Upper lobe of right lung (tissue), 1 donor: Measurements from ENCODE around the gene CDH4. TPM values are rescaled to one million over a fixed set of nuclear protein-coding genes. Genes with fewer than 3 reads are reported as not detected.

Source experiments
- ATAC-seq: fragments of 200-7000 bp; cut with Tn5 transposase; one replicate; pipeline ENCODE4 v1.9.1; 2020; ENCODE audit warnings: mild to moderate bottlenecking, moderate library complexity
- DNase-seq: peaks from one replicate; pipeline ENCODE4 v3.0.0-alpha.2; 2020
- H3K27ac ChIP-seq: fragments of 200-600 bp; one replicate; pipeline ENCODE4 v1.8.0; 2022
- H3K27me3 ChIP-seq: fragments of 200-600 bp; one replicate; pipeline ENCODE4 v1.8.0; 2022; ENCODE audit warnings: mild to moderate bottlenecking
- H3K36me3 ChIP-seq: fragments of 200-600 bp; one replicate; pipeline ENCODE4 v1.8.0; 2022
- H3K4me1 ChIP-seq: fragments of 200-600 bp; one replicate; pipeline ENCODE4 v1.8.0; 2022
- H3K4me3 ChIP-seq: fragments of 200-600 bp; one replicate; pipeline ENCODE4 v1.8.0; 2022; ENCODE audit warnings: mild to moderate bottlenecking
- H3K9me3 ChIP-seq: fragments of 200-600 bp; one replicate; pipeline ENCODE4 v1.8.0; 2022
- CTCF ChIP-seq: fragments of 200-600 bp; IDR thresholded peaks from one replicate; pipeline ENCODE4 v1.8.0; 2022; ENCODE audit warnings: antibody characterized with exemption
- intact Hi-C: fragments of 100-400 bp; cut with DNase I; formaldehyde crosslinking; loops from one replicate; pipeline ENCODE4 v1.11.0; 2022
- total RNA-seq: library from RNA; stranded (reverse); fragmentation: NEBNext Ultra II Directional; extraction: Animal tissue kit (Norgen Biotek cat#: 25700); gene quantifications from one replicate; pipeline ENCODE4 v1.2.1, GENCODE V29; 2021
- donor health status: DM: no; HTN: yes; CAD: no; lungs with severe emphysema.

The CDH4 gene
- total RNA-seq, 1 donor from 2014 or later: 0.23 TPM

GRCh38 chr20:61595216-61595615 is 343.2 kb downstream of the CDH4 start:
- Histone ChIP-seq H3K4me1 (no peaks in the 10 kb centered on the region), H3K27ac (no peak overlapping the region), H3K36me3 (no peaks in the 10 kb centered on the region), H3K27me3 (peaks cover 4% of the 10 kb centered on the region), H3K4me3 (no peak overlapping the region), H3K9me3 (no peaks in the 10 kb centered on the region)
- intact Hi-C loops: no loop called here
- no peak for DNase-seq
- no peak for ATAC-seq
- TF ChIP-seq CTCF: no peak

- no peaks in the 10 kb centered on the region for H3K9me3 ChIP-seq
- no peak overlapping the region for H3K4me3 ChIP-seq
- ATAC-seq (no peak), DNase-seq (no peak)
- intact Hi-C loops: no loop called here
- no peak for TF ChIP-seq CTCF
- H3K36me3 ChIP-seq: no peaks in the 10 kb centered on the region
- H3K4me1 ChIP-seq: no peaks in the 10 kb centered on the region
- H3K27me3 ChIP-seq: peaks cover 4% of the 10 kb centered on the region
- H3K27ac ChIP-seq: no peak overlapping the region
These were observed 344.7 kb downstream of the CDH4 start for GRCh38 chr20:61596687-61597330.

- Histone ChIP-seq H3K27ac (no peak overlapping the region), H3K27me3 (peaks cover 4% of the 10 kb centered on the region), H3K36me3 (no peaks in the 10 kb centered on the region), H3K9me3 (no peaks in the 10 kb centered on the region), H3K4me1 (no peaks in the 10 kb centered on the region), H3K4me3 (no peak overlapping the region)
- intact Hi-C loops: no loop called here
- DNase-seq: no peak
- no peak for TF ChIP-seq CTCF
- no peak for ATAC-seq
These were observed 345.9 kb downstream of the CDH4 start for GRCh38 chr20:61597996-61598395.

GRCh38 chr20:61598586-61598985 is 346.5 kb downstream of the CDH4 start:
- TF ChIP-seq CTCF: no peak
- Histone ChIP-seq H3K9me3 (no peaks in the 10 kb centered on the region), H3K4me3 (no peak overlapping the region), H3K27ac (no peak overlapping the region), H3K27me3 (peaks cover 4% of the 10 kb centered on the region), H3K4me1 (no peaks in the 10 kb centered on the region), H3K36me3 (no peaks in the 10 kb centered on the region)
- DNase-seq (no peak), ATAC-seq (no peak)
- intact Hi-C loops: no loop called here

GRCh38 chr20:61599061-61599531 is 347.0 kb downstream of the CDH4 start:
- TF ChIP-seq CTCF: no peak
- Histone ChIP-seq H3K27ac (no peak overlapping the region), H3K36me3 (no peaks in the 10 kb centered on the region), H3K27me3 (peaks cover 4% of the 10 kb centered on the region), H3K9me3 (no peaks in the 10 kb centered on the region), H3K4me3 (no peak overlapping the region), H3K4me1 (no peaks in the 10 kb centered on the region)
- intact Hi-C loops: no loop called here
- no peak for ATAC-seq
- DNase-seq: no peak
